Suprapubic skin (tissue), 4 donors: ENCODE results near the gene GEN1. TPM values are rescaled to one million over a fixed set of nuclear protein-coding genes. Genes with fewer than 3 reads are reported as not detected.

Experiments used
- DNase-seq, 2 donors: peaks; one replicate each; pipeline ENCODE4 v3.0.0-alpha.2; 2019; ENCODE audit warnings: low spot score in 2 of 2
- H3K27ac ChIP-seq: fragments of 200-600 bp; sonication (generic); one replicate; pipeline ENCODE4 v1.5.1; 2019
- H3K27me3 ChIP-seq: fragments of 200-600 bp; sonication (generic); one replicate; pipeline ENCODE4 v1.5.1; 2019
- H3K36me3 ChIP-seq: fragments of 200-600 bp; sonication (generic); one replicate; pipeline ENCODE4 v1.5.1; 2019
- H3K4me1 ChIP-seq: fragments of 200-600 bp; sonication (generic); one replicate; pipeline ENCODE4 v1.5.1; 2019
- H3K4me3 ChIP-seq: fragments of 200-600 bp; sonication (generic); one replicate; pipeline ENCODE4 v1.5.1; 2019; ENCODE audit warnings: mild to moderate bottlenecking
- H3K9me3 ChIP-seq: fragments of 200-600 bp; sonication (generic); one replicate; pipeline ENCODE4 v1.5.1; 2019
- CTCF ChIP-seq, 2 donors: fragments of 200-600 bp in 1 of 2; fragments of 450-650 bp in 1 of 2; sonication (generic) in 1 of 2; IDR thresholded peaks; one replicate each; pipeline ENCODE4 v1.5.1; 2016 to 2019; ENCODE audit warnings: antibody characterized with exemption in 2 of 2, mild to moderate bottlenecking in 1 of 2, moderate library complexity in 1 of 2
- EP300 ChIP-seq: sonication (generic); formaldehyde crosslinking; IDR thresholded peaks from one replicate; pipeline ENCODE4 v1.6.1; 2017; ENCODE audit warnings: antibody characterized with exemption
- POLR2A ChIP-seq, 2 donors: fragments of 450-650 bp; IDR thresholded peaks; one replicate each; pipeline ENCODE4 v1.6.1; 2017; ENCODE audit warnings: antibody characterized with exemption in 2 of 2, mild to moderate bottlenecking in 2 of 2, moderate library complexity in 2 of 2
- POLR2AphosphoS5 ChIP-seq, 3 donors: sonication (generic); formaldehyde crosslinking; IDR thresholded peaks; one replicate each; pipeline ENCODE4 v1.6.1; 2017; ENCODE audit warnings: antibody characterized with exemption in 3 of 3
- WGBS: methylation state at CpG from one replicate; pipeline ENCODE4 v1.1.5; 2018; 5-methylcytosine and 5-hydroxymethylcytosine counted together
- total RNA-seq, 4 donors: library from RNA; depleted of rRNA; stranded (reverse); fragments of >200 nt; gene quantifications; one replicate each; pipeline ENCODE4 v1.1.0, GENCODE V29; 2016

Gene GEN1
- total RNA-seq, 4 donors from 2014 or later: 8.9 to 15.2 (median 11.6) TPM

- no peak for DNase-seq
- H3K36me3 ChIP-seq: no peaks in the 10 kb centered on the region
- no peak overlapping the region for H3K4me3 ChIP-seq
- H3K4me1 ChIP-seq: no peaks in the 10 kb centered on the region
- TF ChIP-seq POLR2AphosphoS5 (IDR thresholded peaks at IDR 0.05) (no peak), POLR2A (IDR thresholded peaks at IDR 0.05) (no peak), EP300 (no peak), CTCF (IDR thresholded peaks at IDR 0.05) (no peak)
- no peak overlapping the region for H3K27ac ChIP-seq
- 47% methylated on average over 3 of the region's 3 CpGs for WGBS
- no peaks in the 10 kb centered on the region for H3K27me3 ChIP-seq
- H3K9me3 ChIP-seq: no peaks in the 10 kb centered on the region
Measured at GRCh38 chr2:17803497-17803896, 49.6 kb downstream of the GEN1 start.

- TF ChIP-seq EP300: no peak
- no peak for TF ChIP-seq POLR2AphosphoS5 (IDR thresholded peaks at IDR 0.05)
- no peak for TF ChIP-seq POLR2A (IDR thresholded peaks at IDR 0.05)
- TF ChIP-seq CTCF (IDR thresholded peaks at IDR 0.05): no peak
- no peak overlapping the region for H3K4me3 ChIP-seq
- no peaks in the 10 kb centered on the region for H3K9me3 ChIP-seq
- no peaks in the 10 kb centered on the region for H3K27me3 ChIP-seq
- WGBS: 54% methylated on average over 3 of the region's 3 CpGs
- no peaks in the 10 kb centered on the region for H3K4me1 ChIP-seq
- no peak for DNase-seq
- H3K27ac ChIP-seq: no peak overlapping the region
- no peaks in the 10 kb centered on the region for H3K36me3 ChIP-seq
Measured at GRCh38 chr2:17804358-17804757, 50.4 kb downstream of the GEN1 start.

GRCh38 chr2:17805166-17805565 lies 51.2 kb downstream of the GEN1 start:
- H3K9me3 ChIP-seq: no peaks in the 10 kb centered on the region
- no peaks in the 10 kb centered on the region for H3K36me3 ChIP-seq
- no peak overlapping the region for H3K4me3 ChIP-seq
- no peaks in the 10 kb centered on the region for H3K4me1 ChIP-seq
- no peaks in the 10 kb centered on the region for H3K27me3 ChIP-seq
- no peak overlapping the region for H3K27ac ChIP-seq
- DNase-seq: no peak
- 44% methylated on average over 2 of the region's 2 CpGs for WGBS
- TF ChIP-seq POLR2A (IDR thresholded peaks at IDR 0.05): no peak
- TF ChIP-seq EP300: no peak
- TF ChIP-seq CTCF (IDR thresholded peaks at IDR 0.05): no peak
- no peak for TF ChIP-seq POLR2AphosphoS5 (IDR thresholded peaks at IDR 0.05)

GRCh38 chr2:17805717-17806363 lies 51.9 kb downstream of the GEN1 start:
- Histone ChIP-seq H3K4me1 (no peaks in the 10 kb centered on the region), H3K27ac (no peak overlapping the region), H3K9me3 (no peaks in the 10 kb centered on the region), H3K27me3 (no peaks in the 10 kb centered on the region), H3K4me3 (no peak overlapping the region), H3K36me3 (no peaks in the 10 kb centered on the region)
- DNase-seq: no peak
- TF ChIP-seq POLR2A (IDR thresholded peaks at IDR 0.05) (no peak), EP300 (no peak), POLR2AphosphoS5 (IDR thresholded peaks at IDR 0.05) (no peak), CTCF (IDR thresholded peaks at IDR 0.05) (no peak)
- 73% methylated on average over 8 of the region's 8 CpGs for WGBS

- DNase-seq: no peak
- Histone ChIP-seq H3K4me3 (no peak overlapping the region), H3K9me3 (no peaks in the 10 kb centered on the region), H3K36me3 (no peaks in the 10 kb centered on the region), H3K27ac (peak overlapping the region; percentile 81), H3K4me1 (peaks cover 32% of the 10 kb centered on the region), H3K27me3 (no peaks in the 10 kb centered on the region)
- WGBS: 34% methylated on average over 5 of the region's 5 CpGs
- TF ChIP-seq EP300 (no peak), POLR2A (IDR thresholded peaks at IDR 0.05) (no peak), POLR2AphosphoS5 (IDR thresholded peaks at IDR 0.05) (no peak)
Measured at GRCh38 chr2:17813010-17813741, 59.2 kb downstream of the GEN1 start.
